ENCODE results near the gene MRPL52.

GRCh38 chr14:22807432-22808087 lies 22.1 kb upstream of the MRPL52 start:
- TF ChIP-seq EGR1 (IDR thresholded peaks at IDR 0.05) (no peak), REST (IDR thresholded peaks at IDR 0.05; ENCODE audit: low read depth) (no peak), RAD21 (IDR thresholded peaks at IDR 0.05; ENCODE audit: low read depth) (no peak), YY1 (IDR thresholded peaks at IDR 0.05; ENCODE audit: low read depth) (no peak), TAF1 (IDR thresholded peaks at IDR 0.05; ENCODE audit: low read depth) (no peak), FOXM1 (IDR thresholded peaks at IDR 0.05; ENCODE audit: borderline replicate concordance, low read depth) (no peak), ZBTB7A (IDR thresholded peaks at IDR 0.05; ENCODE audit: low read depth) (no peak), MAX (IDR thresholded peaks at IDR 0.05) (no peak)
